Activated CD4-positive, alpha-beta T cell treated with anti-CD3 and anti-CD28 coated beads, Interleukin-2, amount 50 U/mL, for 48 hours (primary cell): ENCODE results near the gene OGG1.
A peak's percentile ranks its signal among the peaks of the same experiment; 100 is the strongest.

ENCODE experiments used
- DNase-seq, 2 experiments: peaks; one replicate each; pipeline ENCODE4 v3.0.0-alpha.2; 2020

Gene OGG1

DNA sequence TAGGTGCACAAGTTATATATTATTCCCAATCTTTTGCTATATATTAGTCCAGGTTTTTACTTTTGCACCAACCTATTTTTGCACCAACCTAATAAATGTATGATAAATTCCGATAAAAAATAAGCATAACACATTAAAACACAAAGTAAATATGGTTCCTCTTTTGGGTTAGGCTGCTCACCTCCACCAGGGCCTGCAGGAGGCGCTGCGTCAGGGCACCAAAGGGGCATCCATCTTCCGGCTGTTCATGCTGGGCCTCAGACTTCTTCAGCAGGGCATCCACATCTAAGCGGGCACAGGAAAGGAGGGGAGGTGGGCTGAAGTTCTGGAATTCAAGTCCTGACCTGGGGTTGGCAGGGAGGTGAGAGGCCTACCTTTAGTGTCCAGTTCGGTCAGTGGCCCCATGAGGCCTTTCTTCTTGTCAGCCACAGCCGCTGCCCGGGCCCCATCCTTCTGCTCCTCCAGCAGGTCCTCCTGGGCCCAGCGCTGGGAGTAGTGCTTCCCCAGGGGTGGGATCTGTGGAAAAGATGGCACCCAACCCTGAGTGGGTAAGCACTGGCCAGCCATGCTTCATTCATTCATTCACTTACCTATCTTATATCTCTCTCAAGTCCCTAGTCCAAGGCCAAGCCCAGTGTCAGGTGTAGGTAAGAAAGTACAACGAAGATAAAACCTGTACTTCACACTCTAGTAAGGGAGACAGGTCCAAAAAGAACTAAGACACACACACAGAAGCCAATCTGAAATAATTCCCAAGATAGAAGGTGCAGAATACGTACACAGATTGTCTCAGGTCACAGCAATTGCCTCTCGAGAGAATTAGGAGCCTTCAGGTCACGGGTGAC lies 37.3 kb downstream of the OGG1 start:
- peak in 1 of 2 experiments; percentile 26 for DNase-seq

DNA sequence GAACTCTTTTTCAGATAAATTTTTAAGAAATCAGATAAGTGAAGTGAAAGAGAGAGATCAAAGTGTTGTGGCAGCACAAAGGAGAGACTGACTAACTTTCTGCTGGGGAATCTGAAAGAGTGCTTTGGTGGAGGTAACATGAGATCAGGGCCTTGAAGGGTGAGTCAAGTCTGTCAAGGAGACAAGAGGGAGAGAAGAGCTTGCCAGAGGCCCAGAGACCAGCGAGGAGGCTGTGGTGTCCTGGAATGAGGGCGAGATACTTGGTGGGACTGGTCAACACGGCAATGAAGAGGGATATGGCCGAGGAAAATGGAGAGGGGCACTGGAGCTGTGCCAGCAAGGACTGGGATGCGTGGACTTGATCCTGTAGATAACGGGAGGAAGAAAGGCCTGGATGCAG lies 38.0 kb downstream of the OGG1 start:
- DNase-seq = peak in 1 of 2 experiments; percentile 46

GRCh38 chr3:9791127-9791526 lies 41.4 kb downstream of the OGG1 start:
- no peak for DNase-seq

- DNase-seq = no peak
Measured at GRCh38 chr3:9791790-9792404, 42.1 kb downstream of the OGG1 start.

GRCh38 chr3:9792405-9793160 lies 42.8 kb downstream of the OGG1 start, which contains the start of the genes ARPC4 and TADA3:
Gene ARPC4 (plus strand): TSS chr3:9793082. CDS start chr3:9793122, 40 bp downstream.
Gene TADA3 (minus strand): TSS chr3:9792473. CDS start chr3:9791466, 1,007 bp downstream.
- peak; percentile 89 to 92 for DNase-seq

GRCh38 chr3:9793161-9793781 lies 43.5 kb downstream of the OGG1 start:
- peak in 1 of 2 experiments; percentile 35 for DNase-seq

DNA sequence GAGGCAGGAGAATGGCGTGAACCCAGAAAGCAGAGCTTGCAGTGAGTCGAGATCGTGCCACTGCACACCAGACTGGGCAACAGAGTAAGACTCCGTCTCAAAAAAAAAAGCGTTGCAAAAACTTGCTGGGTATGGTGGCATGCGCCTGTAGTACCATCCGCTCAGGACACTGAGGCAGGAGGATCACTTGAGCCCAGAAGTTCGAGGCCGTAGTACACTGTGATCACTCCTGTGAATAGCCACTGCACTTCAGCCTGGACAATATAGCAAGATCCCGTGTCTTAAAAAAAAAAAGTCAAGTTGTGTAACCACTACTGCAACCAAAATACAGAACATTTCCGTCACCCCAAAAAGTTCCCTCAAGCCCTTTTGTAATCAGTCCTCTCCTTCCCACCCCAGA lies 44.6 kb downstream of the OGG1 start:
- no peak for DNase-seq

- no peak for DNase-seq
Measured at GRCh38 chr3:9795207-9795606, 45.5 kb downstream of the OGG1 start.

GRCh38 chr3:9797196-9797945 lies 47.6 kb downstream of the OGG1 start:
- DNase-seq = no peak

DNA sequence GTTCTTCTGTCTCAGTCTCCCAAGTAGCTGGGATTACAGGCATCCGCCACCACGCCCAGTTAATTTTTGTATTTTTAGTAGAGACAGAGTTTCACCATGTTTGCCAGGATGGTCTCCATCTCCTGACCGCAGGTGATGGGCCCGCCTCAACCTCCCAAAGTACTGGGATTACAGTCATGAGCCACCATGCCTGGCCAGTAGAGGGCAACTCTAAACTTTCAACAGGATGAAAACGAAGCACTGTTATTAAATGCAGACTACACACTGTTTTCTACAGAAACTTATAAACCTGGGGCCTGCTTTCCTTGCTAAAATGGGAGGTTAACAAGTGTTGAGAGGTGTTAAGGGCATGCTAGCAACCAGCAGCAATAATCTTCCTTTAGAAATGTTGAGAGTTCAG lies 50.8 kb downstream of the OGG1 start:
- no peak for DNase-seq

DNA sequence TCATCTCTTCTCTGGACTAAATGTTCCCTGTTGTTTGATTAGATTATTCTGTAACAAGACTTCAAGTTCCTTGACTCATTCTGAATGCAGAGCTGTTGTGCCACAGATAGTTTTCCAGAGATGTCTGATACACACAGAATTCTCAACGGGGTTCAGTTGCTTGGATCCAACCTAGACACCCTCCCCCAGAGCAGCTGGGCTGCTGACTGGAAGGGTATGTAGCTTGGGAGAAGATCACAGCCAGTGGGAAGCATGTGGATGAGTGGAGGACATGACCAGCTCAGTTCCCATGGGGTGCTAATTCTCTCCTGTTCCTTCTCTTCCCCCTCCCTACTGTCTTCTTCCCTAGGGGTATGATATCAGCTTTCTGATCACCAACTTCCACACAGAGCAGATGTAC lies 53.7 kb downstream of the OGG1 start:
- DNase-seq = no peak

GRCh38 chr3:9804996-9805395 lies 55.2 kb downstream of the OGG1 start:
- no peak for DNase-seq

GRCh38 chr3:9806137-9806536 lies 56.4 kb downstream of the OGG1 start:
- DNase-seq = no peak
